GM18861 (cell line): ENCODE measurements around the gene DNAI2.

Source experiments
- ATAC-seq: cut with Tn5 transposase; IDR thresholded peaks from one replicate; pipeline ENCODE4 v1.9.1; 2021; ENCODE audit not compliant: unreplicated experiment

Gene DNAI2

DNA sequence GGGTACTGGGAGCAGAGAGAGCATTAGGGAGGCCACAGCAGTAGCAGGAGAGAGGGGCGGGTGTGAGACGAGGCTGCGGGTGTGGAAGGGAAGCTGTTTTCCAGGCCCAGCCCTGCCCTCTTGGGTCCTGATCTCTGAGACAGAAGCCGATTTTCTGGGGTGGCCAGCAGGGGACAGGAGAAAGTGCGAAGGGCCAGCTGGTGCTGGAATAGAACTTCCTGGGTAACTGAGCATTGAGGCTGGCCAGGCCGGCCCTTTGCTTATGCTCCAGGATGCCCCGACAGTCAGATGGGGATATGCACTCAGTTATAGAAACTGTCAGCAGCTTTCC lies 86.8 kb downstream of the DNAI2 start:
- no peak for ATAC-seq

GRCh38 chr17:74361230-74362068 lies 87.4 kb downstream of the DNAI2 start, which contains the start of gene BTBD17:
BTBD17 (minus strand) TSS chr17:74361868; CDS start chr17:74361819, 49 bp downstream.
- no peak for ATAC-seq

DNA sequence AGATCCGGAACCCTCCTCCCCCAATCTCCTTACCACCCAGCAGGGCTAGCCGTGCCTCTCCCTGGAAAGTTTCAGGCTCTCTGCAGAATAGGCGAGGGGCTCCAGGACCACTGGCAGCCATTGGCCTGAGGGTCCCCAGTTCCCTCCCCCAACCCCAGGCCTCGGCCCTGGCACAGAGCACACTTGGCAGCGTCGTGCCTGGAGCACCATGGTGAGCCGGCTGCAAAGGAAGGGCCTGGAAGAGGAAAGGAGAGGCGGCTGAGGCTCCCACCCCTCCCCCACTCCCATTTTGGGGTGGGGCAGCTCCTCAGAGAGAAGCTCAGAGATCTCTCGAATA lies 88.0 kb downstream of the DNAI2 start:
- ATAC-seq = no peak

DNA sequence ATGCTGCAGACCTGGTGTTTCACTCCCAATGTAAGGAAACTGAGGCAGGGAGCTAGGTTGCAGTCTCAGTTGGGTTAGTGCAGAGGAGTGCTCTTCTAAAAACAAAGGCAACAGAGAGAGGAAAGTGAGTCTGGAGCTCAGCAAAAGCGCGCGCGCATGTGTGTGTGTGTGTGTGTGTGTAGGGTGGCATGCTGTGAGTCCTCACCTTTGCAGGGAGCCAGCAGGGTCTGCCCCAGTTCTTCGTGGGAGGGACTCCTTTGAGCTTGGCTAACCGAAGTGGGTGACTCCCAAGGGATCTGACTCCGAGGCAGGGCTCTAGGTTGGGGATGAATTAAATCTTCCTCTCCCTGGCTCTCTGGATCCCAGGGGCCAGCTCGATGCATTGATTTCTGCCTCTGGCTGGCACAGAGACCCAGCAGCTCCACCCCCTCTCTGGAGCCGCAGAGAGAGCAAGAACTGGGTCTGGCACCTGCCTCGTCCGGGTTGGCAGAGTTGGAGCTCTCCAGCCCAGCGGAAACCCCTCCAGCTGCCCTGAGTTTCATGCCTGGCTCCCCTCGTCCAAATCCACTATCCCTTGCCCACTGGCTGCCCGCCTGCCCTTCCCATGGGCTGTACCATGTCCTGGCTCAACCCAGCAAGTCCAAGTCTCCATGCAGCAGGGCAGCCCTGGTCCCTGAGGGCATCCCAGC lies 88.9 kb downstream of the DNAI2 start:
- ATAC-seq = no peak
